NK-92 (cell line): ENCODE results near the gene AVPI1.
"Not testable (repeated sequence)": the region's sequence is repeated elsewhere in the genome, so short reads cannot be mapped to it uniquely, and the experiment has no call there.

ENCODE experiments used
- DNase-seq: peaks from one replicate; lab custom pipeline; 2025; ENCODE audit not compliant: unreplicated experiment; lab: John Stamatoyannopoulos, UW

Gene AVPI1

GRCh38 chr10:97683556-97684367 lies 3.3 kb downstream of the AVPI1 start:
- DNase-seq, result no peak

GRCh38 chr10:97682042-97682441 lies 5.0 kb downstream of the AVPI1 start:
- no peak for DNase-seq

GRCh38 chr10:97679594-97679993 lies 7.4 kb downstream of the AVPI1 start:
- no peak for DNase-seq

- no peak for DNase-seq
These were observed 10.1 kb downstream of the AVPI1 start for GRCh38 chr10:97676770-97677581.

- no peak for DNase-seq
These were observed 11.8 kb downstream of the AVPI1 start for GRCh38 chr10:97675222-97675621.

GRCh38 chr10:97673736-97674525 lies 13.1 kb downstream of the AVPI1 start:
- no peak for DNase-seq

- no peak for DNase-seq
These were observed 17.5 kb downstream of the AVPI1 start for GRCh38 chr10:97669571-97669970.

GRCh38 chr10:97667463-97667862 lies 19.6 kb downstream of the AVPI1 start:
- DNase-seq, result no peak

- DNase-seq, result no peak
These were observed 20.0 kb downstream of the AVPI1 start for GRCh38 chr10:97666992-97667391.

- DNase-seq, result no peak
These were observed 22.7 kb downstream of the AVPI1 start for GRCh38 chr10:97664282-97664850.

GRCh38 chr10:97659589-97659988 lies 27.5 kb downstream of the AVPI1 start:
- no peak for DNase-seq

- DNase-seq, result no peak
These were observed 30.3 kb downstream of the AVPI1 start for GRCh38 chr10:97656777-97657176.

- DNase-seq, result no peak
These were observed 35.3 kb downstream of the AVPI1 start for GRCh38 chr10:97651773-97652172.

- no peak for DNase-seq
These were observed 36.3 kb downstream of the AVPI1 start for GRCh38 chr10:97650726-97651125.

- DNase-seq, result not testable (repeated sequence)
These were observed 37.7 kb downstream of the AVPI1 start for GRCh38 chr10:97649405-97649750.

GRCh38 chr10:97648562-97649404 lies 38.3 kb downstream of the AVPI1 start:
- DNase-seq, result no peak

- no peak for DNase-seq
These were observed 39.5 kb downstream of the AVPI1 start for GRCh38 chr10:97647556-97647955.

GRCh38 chr10:97644936-97645335 lies 42.1 kb downstream of the AVPI1 start:
- DNase-seq, result no peak

- DNase-seq, result no peak
These were observed 43.5 kb downstream of the AVPI1 start for GRCh38 chr10:97643441-97643985.
